NCI-H1436 (cell line): Measurements from ENCODE around the gene ITGB2.

Experiments
- DNase-seq: peaks from one replicate; lab custom pipeline; 2025; lab: John Stamatoyannopoulos, UW

Gene ITGB2

GRCh38 chr21:44920694-44921604 lies at the start of gene ITGB2:
ITGB2 (minus strand) TSS chr21:44920899; CDS start chr21:44910782, 10,117 bp downstream.
- no peak for DNase-seq

DNA sequence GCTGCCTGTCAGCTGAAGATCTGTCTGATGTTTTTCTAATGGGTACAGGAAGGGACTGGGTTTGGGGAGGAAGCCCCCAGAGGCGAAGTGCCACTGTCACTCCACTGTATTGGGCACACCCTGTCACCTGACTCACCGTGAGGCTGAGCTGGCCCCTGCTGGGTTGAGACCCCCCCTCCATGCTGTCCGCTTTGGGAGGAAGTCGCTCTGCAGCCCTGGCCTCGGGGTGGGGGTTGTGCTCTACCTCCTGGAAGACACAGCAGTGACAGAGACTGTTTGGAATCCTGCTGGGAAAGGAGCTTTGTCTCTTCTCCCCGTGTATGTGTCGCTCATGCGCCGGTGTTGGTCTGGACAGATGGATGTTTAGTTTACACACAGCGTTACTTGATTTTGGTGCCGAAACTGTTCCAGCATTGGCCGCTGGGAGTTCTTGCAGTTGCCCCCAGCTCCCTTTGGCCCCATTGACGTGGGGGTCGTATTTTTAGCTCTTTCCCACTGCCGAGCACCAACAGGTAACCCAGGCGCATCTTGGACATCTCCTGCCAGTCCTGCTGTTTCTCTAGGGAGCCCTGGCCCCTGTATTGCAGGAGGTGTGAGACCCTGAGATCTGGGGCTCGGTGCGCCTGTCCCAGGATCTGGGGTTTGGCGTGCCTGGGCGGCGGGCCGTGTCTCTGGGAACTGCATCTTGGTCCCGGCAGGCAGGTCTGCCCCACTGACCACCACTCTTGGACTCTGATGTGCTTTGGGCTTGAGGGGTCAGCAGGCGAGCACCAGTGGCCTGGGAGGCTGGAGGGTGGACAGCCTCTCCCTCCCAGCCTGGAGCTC lies 49.4 kb upstream of the ITGB2 start:
- no peak for DNase-seq

GRCh38 chr21:44969066-44969670 lies 48.5 kb upstream of the ITGB2 start:
- DNase-seq = no peak

DNA sequence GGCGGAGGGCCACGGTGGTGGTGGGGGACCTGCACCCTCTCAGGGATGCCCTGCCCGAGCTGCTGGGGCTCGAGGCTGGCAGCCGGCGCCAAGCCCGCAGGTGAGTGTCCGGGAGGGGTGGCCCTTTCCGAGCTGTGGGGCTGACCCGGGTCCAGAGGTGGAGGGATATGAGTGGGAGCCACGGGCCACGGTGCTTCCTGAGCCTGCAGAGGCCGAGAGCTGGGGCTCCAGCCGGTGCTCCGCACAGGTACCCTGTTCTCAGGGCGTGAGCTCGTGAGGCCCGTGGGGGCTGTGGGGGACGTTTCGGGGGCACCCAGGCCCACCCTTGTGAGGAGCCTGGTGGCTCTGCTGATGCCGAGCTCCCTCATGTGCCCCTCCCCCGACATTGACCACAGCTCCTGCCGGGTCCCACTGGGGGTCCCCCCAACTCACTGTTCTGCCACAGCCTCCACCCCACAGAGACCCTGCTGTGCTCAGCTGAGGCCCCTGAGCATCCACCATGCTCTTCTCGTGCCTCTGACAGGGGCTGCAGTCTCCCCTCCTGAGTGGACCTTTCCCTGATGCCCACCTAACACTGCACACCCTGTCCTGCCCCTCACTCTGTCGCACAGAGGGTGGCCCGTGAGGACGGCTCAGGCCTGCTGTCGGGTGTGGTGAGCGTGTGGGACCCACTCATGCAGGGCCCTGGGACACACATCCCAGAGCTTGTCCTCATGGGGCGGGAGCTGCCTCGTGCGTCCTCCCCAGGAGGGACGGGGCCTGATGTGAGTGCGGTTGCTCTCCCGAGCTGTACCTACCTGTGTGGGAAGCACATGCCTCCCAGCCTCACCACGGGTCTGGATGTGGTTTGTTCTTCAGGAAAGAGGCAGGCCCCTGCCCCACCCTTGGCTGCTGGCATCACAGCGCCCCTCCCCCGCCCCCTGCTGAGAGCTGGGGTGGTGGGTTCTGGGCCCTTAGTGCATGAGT lies 46.7 kb upstream of the ITGB2 start:
- DNase-seq = no peak

- DNase-seq = no peak
Observed at GRCh38 chr21:44966135-44967081, 45.7 kb upstream of the ITGB2 start.

- DNase-seq = no peak
Observed at GRCh38 chr21:44965251-44966022, 44.7 kb upstream of the ITGB2 start.

GRCh38 chr21:44964381-44964780 lies 43.7 kb upstream of the ITGB2 start:
- no peak for DNase-seq

GRCh38 chr21:44962403-44962966 lies 41.8 kb upstream of the ITGB2 start:
- DNase-seq = no peak

- DNase-seq = no peak
Observed at GRCh38 chr21:44960141-44961092, 39.7 kb upstream of the ITGB2 start.

DNA sequence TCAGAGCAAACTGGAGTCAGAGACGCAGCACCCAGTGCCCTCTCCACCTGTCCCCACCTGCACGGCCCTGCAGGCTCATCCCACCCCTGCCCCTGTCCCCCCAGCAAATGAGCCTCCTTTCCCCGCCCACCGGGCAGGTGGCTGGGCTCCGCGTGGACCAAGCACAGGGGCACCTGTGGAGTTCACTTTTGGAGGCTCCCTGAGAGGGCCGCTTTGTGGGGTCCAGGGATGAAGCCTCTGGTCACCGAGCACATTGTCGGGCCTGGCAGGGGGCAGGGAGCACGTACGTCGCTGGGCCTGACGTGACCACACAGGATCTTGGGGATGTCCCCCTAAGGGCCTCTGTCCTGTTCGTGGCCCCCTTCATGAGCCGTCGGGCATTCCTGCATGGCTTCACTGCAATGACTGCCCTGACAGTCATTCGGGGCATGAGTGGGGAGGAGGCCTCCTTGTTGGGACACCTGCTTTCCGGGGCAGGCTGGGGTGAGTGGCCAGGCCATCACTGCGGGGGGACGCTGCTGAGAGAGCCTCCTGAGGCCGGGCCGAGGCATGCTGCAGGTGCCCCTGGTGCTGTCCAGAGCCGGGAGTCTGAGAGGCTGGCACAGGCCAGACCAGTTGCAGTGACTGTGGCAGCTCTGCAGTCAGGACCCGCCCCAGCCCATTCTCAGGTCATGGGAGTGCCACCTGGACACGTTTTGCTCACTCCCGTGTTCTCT lies 38.8 kb upstream of the ITGB2 start:
- no peak for DNase-seq

- no peak for DNase-seq
Observed at GRCh38 chr21:44958471-44959191, 37.9 kb upstream of the ITGB2 start.

DNA sequence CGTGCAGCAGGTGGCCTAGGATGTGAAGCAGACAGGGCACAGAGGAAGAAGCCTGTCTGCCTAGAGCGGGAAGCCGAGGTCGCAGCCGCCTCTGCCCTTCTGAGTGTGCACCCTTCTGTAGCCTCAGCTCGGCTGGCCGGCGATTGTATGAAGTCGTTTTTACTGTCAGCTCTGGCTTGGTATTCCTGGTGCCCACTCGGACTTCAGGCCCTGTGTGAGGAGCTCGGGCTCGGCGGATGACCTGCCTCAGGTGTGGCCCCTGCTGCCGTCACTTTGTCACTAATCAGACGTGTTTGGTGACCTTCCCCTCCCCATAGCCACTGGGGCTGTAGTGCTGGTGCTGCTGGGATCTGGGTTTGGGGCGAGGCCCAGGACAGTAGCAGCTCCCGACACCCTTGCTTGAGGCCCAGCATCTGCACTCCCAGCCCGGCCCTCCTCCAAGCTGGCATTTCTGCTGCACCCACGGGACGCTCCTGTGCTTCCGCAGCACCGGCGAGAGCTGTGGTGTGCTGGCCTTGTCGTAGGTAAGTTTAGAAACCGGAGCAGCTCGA lies 37.3 kb upstream of the ITGB2 start:
- no peak for DNase-seq

DNA sequence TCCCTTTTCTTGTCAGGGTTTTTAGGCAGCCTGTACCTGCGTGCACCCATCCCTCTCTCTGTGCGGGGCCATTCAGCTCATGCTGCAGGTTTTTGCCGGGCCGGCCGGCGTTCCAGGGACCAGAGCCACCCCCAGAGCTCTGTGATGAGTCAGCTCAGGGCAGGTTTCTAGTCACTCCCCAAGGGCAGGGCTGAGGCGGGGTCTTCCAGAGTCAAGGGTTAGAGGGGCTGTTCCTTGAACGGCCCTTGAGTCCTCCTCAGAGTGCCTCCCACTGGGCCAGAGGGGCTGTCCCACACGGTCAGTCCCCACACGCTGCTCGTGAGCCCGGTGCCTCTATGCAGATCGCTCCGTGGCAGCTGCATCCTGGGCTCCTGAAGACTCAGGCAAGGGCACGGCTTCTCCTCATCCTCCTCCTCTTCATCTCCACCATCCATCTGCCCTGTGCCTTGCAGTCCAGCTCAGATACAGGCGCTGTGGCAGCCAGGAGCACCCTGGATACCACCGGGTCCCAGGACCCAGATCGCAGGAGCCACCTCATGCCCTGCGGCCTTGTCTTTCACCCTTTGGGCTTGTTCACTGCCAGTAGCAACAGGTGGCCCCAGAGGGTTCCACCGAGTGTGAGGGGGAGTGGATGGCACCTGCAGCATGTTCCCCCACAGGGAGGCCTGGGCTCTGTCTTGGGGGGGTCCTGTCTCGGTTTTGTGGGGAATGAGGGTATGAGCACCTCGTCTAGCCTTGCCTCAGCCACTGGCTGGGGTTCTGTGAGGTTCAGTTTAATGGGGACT lies 36.5 kb upstream of the ITGB2 start:
- no peak for DNase-seq

DNA sequence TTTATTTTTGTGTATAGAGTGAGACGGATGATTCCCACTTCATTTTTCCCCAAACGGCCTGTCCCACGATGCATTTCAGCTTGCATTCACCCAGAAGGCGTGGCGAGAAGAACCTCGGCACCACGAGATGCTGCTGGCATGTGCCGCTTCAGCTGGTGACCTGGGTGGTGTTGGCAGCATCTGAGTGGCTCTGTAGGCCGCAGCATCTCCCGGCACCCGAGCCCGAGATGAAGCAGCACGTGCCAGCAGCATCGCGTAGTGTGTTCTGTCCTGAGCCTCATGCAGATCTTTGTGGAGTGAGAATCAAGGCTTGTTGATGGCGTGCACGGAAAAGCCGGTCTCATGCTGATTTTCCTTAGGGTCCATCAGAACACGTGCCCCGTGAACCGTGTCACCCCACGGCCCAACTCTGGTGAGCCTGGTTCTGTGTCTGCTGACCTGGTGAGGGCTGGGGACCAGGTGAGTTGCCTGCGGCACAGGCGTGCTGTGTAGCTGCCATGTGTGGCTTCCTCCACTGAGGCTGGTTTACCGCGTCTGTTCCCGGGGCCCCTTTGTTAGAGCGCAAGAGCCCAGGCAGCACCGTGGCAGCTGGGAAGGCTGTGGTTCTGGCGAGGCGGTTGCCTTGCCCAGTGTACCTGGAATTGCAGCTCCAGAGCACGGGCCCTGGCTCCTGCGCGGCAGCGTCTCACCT lies 35.8 kb upstream of the ITGB2 start:
- no peak for DNase-seq

DNA sequence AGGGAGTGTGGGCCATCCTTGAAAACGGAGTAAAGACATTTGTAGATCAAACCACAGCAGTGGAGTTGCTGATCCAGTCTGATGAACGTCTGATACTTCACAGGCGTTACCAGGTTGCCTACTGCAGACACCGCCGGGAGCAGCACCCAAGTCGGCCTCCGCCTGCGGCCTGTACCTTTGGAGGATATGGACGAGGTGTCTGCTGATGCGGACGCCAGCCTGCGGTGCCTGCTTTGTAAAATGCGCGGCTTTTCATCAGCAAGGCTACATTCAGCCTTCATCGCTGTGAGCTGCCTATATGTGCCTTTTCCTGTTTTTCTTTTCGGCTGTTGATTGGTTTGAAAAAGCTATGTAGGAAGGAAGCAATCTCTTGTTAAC lies 35.1 kb upstream of the ITGB2 start:
- no peak for DNase-seq
